HFFc6 (cell line): ENCODE measurements around the gene DUOX2. TPM values are rescaled to one million over a fixed set of nuclear protein-coding genes. Genes with fewer than 3 reads are reported as not detected.
"Not testable (repeated sequence)": the region's sequence is repeated elsewhere in the genome, so short reads cannot be mapped to it uniquely, and the experiment has no call there.

Source experiments
- DNase-seq: peaks from one replicate; pipeline ENCODE4 v3.0.0-alpha.2; 2018
- H3K27ac Mint-ChIP-seq: 2 replicates; pipeline ENCODE4 v1.8.0; 2020; ENCODE audit warnings: mild to moderate bottlenecking, mixed read lengths
- H3K27me3 Mint-ChIP-seq: 2 replicates; pipeline ENCODE4 v1.8.0; 2021; ENCODE audit warnings: mild to moderate bottlenecking, moderate library complexity, mixed read lengths; ENCODE audit not compliant: insufficient read depth
- H3K36me3 Mint-ChIP-seq: 2 replicates; pipeline ENCODE4 v1.8.0; 2021; ENCODE audit warnings: low read depth, mixed read lengths
- H3K4me1 Mint-ChIP-seq: 2 replicates; pipeline ENCODE4 v1.8.0; 2020; ENCODE audit warnings: low read depth, mixed read lengths
- H3K4me3 Mint-ChIP-seq: 2 replicates; pipeline ENCODE4 v1.8.0; 2020; ENCODE audit warnings: mild to moderate bottlenecking, moderate library complexity, mixed read lengths
- H3K9me3 Mint-ChIP-seq: 2 replicates; pipeline ENCODE4 v1.8.0; 2020; ENCODE audit warnings: mild to moderate bottlenecking, mixed read lengths
- total RNA-seq, 6 experiments: library from RNA; stranded (reverse); fragmentation: NEBNext Ultra II Directional; extraction: Animal tissue kit (Norgen Biotek cat#: 25700); gene quantifications; 2 replicates in 1 of 6; 3 replicates in 5 of 6; pipeline ENCODE4 v1.2.3, GENCODE V29; 2021
- TF ChIP-seq, protein P1 (sequence below): fragments of 200-600 bp; sonication (generic); IDR thresholded peaks from 2 replicates; pipeline ENCODE4 v1.5.0; 2021; ENCODE audit warnings: antibody characterized with exemption, mild to moderate bottlenecking

DUOX2 gene
- total RNA-seq, 6 experiments from 2014 or later: not detected

DNA sequence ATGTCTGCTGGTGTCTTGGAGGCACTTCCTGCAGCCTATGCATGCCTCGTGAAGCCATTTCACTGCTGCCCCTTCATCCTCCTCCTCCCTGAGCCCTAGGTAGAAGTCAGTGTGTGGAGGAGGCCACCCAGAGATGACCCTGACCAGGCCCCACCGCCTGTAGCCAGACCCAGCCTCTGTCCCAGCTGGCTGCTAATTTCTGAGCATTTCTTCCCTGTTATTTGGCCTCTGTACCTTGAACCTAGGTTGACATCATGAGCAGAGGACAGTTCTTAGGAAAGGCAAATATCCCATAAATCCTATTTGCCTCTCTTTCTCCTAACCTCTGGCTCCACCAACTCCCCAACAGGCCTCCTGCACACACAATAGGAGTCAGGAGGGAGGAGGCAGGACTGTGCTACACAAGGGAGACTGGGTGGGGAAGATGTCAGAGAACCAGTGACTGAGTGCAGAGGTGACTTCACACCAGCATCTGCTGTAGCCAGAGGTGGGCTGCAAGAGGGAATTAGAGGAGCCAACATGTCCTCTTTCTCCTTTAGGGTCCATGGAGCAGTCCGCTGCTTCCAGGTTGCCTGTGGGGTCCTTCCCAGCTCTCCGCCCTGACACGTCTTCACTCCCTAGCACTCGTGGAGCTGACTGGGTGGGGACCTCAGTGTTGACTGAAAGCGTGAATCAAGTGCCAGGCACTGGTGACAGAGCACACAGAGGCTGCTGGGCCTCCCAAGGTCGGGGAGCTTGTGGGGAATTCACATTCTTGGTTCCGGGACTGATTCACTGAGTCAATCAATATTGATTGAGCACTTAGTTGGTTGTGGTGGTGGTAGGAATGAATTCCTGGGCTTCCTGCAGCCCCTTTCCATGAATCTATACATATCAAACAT is 38.3 kb downstream of the DUOX2 start:
- not testable (repeated sequence) for H3K36me3 Mint-ChIP-seq, H3K27ac Mint-ChIP-seq, H3K9me3 Mint-ChIP-seq, H3K4me3 Mint-ChIP-seq, H3K4me1 Mint-ChIP-seq, DNase-seq, H3K27me3 Mint-ChIP-seq

DNA sequence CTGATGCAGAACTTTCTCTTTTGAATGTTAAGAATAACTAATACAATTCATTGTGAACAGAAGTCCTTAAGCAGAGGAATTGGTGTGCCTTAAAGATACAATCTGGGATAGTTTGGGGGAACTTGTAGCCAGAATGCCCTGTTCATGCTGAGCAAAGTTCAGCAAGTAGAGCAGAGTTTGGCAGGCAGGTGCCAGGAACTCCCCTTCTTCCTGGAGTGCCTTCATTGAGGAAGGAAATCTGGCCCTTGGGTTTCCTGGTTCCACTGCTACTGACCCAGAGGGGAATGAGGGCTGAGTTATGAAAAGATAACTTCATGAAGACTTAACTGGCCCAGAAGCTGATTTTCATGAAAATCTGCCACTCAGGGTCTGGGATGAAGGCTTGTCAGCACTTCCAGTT is 40.4 kb downstream of the DUOX2 start:
- not testable (repeated sequence) for DNase-seq

DNA sequence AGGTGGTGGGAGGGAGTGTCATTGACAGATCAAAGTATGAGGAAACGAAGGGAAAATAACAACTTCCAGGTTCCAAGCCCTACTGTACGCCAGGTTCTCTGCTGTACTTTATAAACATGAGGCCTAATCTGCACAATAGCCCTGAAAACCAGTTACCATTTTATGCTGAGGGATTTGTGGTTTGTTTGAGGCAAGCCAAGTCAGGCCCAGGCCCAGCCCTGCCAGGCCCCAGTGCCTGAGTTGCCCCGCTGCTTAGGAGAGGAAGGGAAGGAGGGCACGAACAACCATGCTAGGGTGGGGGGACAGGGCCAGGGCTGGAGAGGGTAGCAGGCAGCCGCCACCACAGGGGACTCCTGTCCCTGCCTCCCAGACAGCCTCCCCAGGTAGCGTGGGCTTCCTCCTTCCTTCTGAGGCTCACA is 44.0 kb downstream of the DUOX2 start:
- not testable (repeated sequence) for H3K4me3 Mint-ChIP-seq, H3K27me3 Mint-ChIP-seq, H3K27ac Mint-ChIP-seq, H3K36me3 Mint-ChIP-seq, H3K9me3 Mint-ChIP-seq, H3K4me1 Mint-ChIP-seq, DNase-seq

More for the DNA sequence above, 40.4 kb downstream of the DUOX2 start:
- H3K36me3 Mint-ChIP-seq, H3K9me3 Mint-ChIP-seq, H3K27me3 Mint-ChIP-seq, H3K4me1 Mint-ChIP-seq, H3K4me3 Mint-ChIP-seq, H3K27ac Mint-ChIP-seq: not testable (repeated sequence)

DNA sequence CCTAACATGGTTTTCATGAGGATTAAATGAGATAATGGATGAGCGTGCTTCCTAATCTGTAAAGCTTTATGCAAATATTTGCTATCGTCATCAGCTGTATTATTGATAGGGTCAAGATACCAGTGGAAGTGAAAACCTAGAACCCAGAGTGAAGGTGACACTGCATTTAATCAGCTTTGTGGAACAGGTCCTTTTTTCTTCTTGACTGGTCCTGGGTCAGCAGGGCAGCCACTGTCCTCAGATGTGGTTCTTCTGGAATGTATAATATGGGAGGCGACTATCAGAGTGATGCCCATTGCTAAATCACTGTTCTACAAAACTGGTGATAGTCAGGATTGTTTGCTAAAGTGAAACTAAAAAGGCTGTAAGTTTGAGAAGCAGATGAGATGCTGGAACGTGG is 49.6 kb downstream of the DUOX2 start:
- no peak overlapping the region for H3K27ac Mint-ChIP-seq
- peaks cover 12% of the 10 kb centered on the region for H3K36me3 Mint-ChIP-seq
- H3K9me3 Mint-ChIP-seq: no peaks in the 10 kb centered on the region
- no peak for DNase-seq
- no peak overlapping the region for H3K4me3 Mint-ChIP-seq
- TF ChIP-seq, protein P1, sequence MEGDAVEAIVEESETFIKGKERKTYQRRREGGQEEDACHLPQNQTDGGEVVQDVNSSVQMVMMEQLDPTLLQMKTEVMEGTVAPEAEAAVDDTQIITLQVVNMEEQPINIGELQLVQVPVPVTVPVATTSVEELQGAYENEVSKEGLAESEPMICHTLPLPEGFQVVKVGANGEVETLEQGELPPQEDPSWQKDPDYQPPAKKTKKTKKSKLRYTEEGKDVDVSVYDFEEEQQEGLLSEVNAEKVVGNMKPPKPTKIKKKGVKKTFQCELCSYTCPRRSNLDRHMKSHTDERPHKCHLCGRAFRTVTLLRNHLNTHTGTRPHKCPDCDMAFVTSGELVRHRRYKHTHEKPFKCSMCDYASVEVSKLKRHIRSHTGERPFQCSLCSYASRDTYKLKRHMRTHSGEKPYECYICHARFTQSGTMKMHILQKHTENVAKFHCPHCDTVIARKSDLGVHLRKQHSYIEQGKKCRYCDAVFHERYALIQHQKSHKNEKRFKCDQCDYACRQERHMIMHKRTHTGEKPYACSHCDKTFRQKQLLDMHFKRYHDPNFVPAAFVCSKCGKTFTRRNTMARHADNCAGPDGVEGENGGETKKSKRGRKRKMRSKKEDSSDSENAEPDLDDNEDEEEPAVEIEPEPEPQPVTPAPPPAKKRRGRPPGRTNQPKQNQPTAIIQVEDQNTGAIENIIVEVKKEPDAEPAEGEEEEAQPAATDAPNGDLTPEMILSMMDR: no peak
- H3K4me1 Mint-ChIP-seq: peaks cover 14% of the 10 kb centered on the region
- no peaks in the 10 kb centered on the region; the same call in 1 of the 2 replicates for H3K27me3 Mint-ChIP-seq

DNA sequence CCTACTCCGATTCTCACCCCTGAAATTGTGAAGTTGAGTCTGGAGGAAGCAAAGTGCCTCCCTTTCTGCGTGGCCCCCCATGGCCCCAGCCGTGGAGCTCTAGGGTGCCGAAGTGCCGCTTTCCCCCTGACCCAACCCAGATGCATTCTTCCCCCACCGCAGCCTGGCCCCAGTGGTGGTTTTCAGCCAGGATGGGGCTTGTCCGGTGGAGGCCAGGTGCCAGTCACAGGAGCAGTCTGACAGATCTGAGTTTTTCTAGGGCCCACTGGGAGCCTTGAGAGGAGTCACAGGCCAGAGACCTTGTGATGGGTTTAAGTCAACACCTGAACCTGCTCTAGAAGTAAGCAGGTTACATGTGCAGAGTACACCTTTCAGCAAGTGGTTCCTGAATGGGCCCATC is 51.7 kb downstream of the DUOX2 start:
- not testable (repeated sequence) for H3K4me3 Mint-ChIP-seq, H3K36me3 Mint-ChIP-seq, H3K9me3 Mint-ChIP-seq, DNase-seq, H3K27ac Mint-ChIP-seq, H3K27me3 Mint-ChIP-seq
- peaks cover 14% of the 10 kb centered on the region for H3K4me1 Mint-ChIP-seq

DNA sequence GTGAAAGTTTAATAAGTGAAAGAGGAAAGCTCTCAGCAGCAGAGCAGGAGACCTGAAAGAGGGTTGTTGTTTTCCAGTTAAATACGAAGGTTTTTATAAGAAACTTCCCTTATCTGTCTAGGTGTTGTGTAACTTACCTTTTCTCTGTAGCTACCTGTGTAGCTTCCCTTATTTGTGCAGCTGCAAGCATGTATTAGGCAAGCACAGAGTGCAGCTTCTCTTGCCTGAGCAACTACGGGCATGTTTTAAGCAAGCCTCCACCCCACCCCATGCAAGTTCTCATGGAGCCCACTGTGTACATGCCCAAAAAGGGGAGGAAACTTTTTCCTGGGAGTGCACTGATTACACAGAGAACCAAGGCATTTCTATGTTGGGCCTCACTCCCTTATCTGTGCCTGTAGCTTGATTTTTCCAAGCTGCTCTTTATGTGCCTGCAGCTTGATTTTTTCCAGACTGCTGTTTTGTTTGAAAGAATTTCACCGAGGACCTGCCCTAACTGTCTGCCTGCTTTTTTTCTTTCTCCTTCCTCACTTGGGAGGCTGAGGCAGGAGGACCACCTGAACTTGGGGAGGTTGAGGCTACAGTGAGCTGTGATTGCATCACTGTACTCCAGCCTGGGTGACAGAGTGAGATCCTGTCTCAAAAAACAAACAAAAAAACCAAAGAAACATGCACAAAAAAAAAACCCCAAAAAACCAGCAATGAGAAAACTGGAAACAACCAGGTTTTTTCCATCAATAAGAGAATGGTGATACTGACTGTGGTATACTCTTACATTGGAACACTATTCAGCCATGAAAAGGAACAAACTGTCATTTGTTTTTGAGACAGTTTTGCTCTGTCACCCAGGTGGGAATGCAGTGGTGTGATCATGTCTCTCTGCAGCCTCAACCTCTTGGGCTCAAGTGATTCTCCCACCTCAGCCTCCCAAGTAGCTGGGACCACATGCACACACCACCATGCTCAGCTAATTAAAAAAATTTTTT is 55.0 kb downstream of the DUOX2 start:
- DNase-seq, H3K9me3 Mint-ChIP-seq, H3K27me3 Mint-ChIP-seq, H3K4me3 Mint-ChIP-seq, H3K36me3 Mint-ChIP-seq, H3K27ac Mint-ChIP-seq: not testable (repeated sequence)
- peaks cover 14% of the 10 kb centered on the region for H3K4me1 Mint-ChIP-seq

DNA sequence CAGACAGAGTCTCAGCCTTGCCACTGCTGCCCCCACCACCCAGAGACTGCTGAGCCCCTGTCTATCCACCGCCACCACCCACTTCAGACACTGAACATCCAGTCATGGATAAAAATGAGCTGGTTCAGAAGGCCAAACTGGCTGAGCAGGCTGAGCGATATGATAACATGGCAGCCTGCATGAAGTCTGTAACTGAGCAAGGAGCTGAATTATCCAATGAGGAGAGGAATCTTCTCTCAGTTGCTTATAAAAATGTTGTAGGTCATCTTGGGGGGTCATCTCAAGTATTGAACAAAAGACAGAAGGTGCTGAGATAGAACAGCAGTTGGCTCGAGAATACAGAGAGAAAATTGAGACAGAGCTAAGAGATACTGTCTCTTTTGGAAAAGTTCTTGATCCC is 61.3 kb downstream of the DUOX2 start:
- not testable (repeated sequence) for H3K27me3 Mint-ChIP-seq, H3K4me1 Mint-ChIP-seq, H3K36me3 Mint-ChIP-seq, H3K9me3 Mint-ChIP-seq, H3K27ac Mint-ChIP-seq, DNase-seq, H3K4me3 Mint-ChIP-seq

DNA sequence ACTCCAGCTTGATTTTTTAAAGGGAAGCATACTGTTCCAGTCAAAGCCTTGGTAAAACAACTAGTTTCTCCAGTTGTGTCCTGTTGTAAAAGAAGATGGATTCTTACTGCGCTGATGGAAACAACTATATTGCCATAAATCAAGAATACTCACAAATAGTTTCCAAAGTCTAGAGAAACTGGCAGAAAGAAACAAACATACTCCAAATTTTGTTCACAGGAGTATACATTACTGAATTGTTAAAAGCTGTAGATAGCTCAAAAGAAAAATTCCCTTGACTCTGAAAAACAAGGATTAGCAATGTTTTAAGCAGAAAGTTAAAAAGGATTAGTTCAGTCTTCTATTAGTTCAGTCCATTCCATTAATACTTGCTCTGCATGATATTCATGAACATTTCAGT is 63.4 kb downstream of the DUOX2 start:
- Mint-ChIP-seq H3K36me3 (peaks cover 8% of the 10 kb centered on the region), H3K9me3 (no peaks in the 10 kb centered on the region), H3K27ac (no peak overlapping the region), H3K4me1 (no peaks in the 10 kb centered on the region), H3K4me3 (no peak overlapping the region), H3K27me3 (no peaks in the 10 kb centered on the region)
- no peak for DNase-seq
- TF ChIP-seq, protein P1: no peak
